SK-N-SH (cell line): ENCODE measurements around the gene PBX1. TPM values are rescaled to one million over a fixed set of nuclear protein-coding genes. Genes with fewer than 3 reads are reported as not detected.

ENCODE experiments used
- CTCF ChIA-PET: fragments of 300-600, 350-600 bp; formaldehyde crosslinking; extraction: SDS; loops from one replicate; lab custom pipeline; 2021; lab: Yijun Ruan, JAX
- POLR2A ChIA-PET: fragments of 350-600 bp; sonication (Branson Sonifier 250); formaldehyde crosslinking; extraction: SDS; loops from one replicate; lab custom pipeline; 2020; ENCODE audit warnings: antibody characterized with exemption, inconsistent platforms; lab: Yijun Ruan, JAX
- DNase-seq: peaks from one replicate; pipeline ENCODE4 v3.0.0; 2012
- H2AFZ ChIP-seq: fragments of 200-600 bp; sonication (generic); 2 replicates; pipeline ENCODE4 v1.8.1; 2016; ENCODE audit warnings: antibody characterized with exemption, mild to moderate bottlenecking, low read depth
- H3F3A ChIP-seq: fragments of 200-600 bp; sonication (generic); replicated peaks from 2 replicates; pipeline ENCODE3; 2016; ENCODE audit warnings: antibody characterized with exemption, mild to moderate bottlenecking; ENCODE audit not compliant: insufficient read depth
- H3K27ac ChIP-seq, 2 experiments: fragments of 200-500 bp in 1 of 2; fragments of 200-600 bp in 1 of 2; sonication (Bioruptor generic) in 1 of 2; sonication (generic), shearing (Covaris generic) in 1 of 2; 2 replicates each; pipeline versions ENCODE4 v1.5.1 to v1.6.1; 2014 to 2016; ENCODE audit warnings: low read depth in 2 of 2, inconsistent platforms in 1 of 2, low read length in 1 of 2, mild to moderate bottlenecking in 1 of 2, mixed read lengths in 1 of 2
- H3K27me3 ChIP-seq: fragments of 200-600 bp; sonication (generic), shearing (Covaris generic); 2 replicates; pipeline ENCODE4 v1.6.1; 2016; ENCODE audit warnings: mixed run types; ENCODE audit not compliant: insufficient read depth
- H3K36me3 ChIP-seq, 2 experiments: fragments of 200-500 bp in 1 of 2; fragments of 200-600 bp in 1 of 2; sonication (Bioruptor generic) in 1 of 2; sonication (generic) in 1 of 2; replicated peaks in 1 of 2; 2 replicates each; pipeline versions ENCODE3 to v1.5.1; 2014 to 2016; ENCODE audit warnings: low read length in 1 of 2, mild to moderate bottlenecking in 1 of 2; ENCODE audit not compliant: insufficient read depth in 2 of 2, control insufficient read depth in 1 of 2
- H3K4me1 ChIP-seq, 2 experiments: fragments of 200-500 bp in 1 of 2; fragments of 200-600 bp in 1 of 2; sonication (Bioruptor generic) in 1 of 2; sonication (generic), shearing (Covaris generic) in 1 of 2; 2 replicates each; pipeline versions ENCODE4 v1.5.1 to v1.6.1; 2014 to 2016; ENCODE audit warnings: low read depth in 1 of 2, low read length in 1 of 2, mixed run types in 1 of 2; ENCODE audit not compliant: insufficient read depth in 2 of 2, control insufficient read depth in 1 of 2
- H3K4me2 ChIP-seq: fragments of 200-600 bp; sonication (generic), shearing (Covaris generic); 2 replicates; pipeline ENCODE4 v1.6.1; 2017; ENCODE audit warnings: mixed run types
- H3K4me3 ChIP-seq, 2 experiments: fragments of 200-500 bp in 1 of 2; fragments of 200-600 bp in 1 of 2; sonication (Bioruptor generic) in 1 of 2; sonication (generic), shearing (Covaris generic) in 1 of 2; 2 replicates each; pipeline versions ENCODE4 v1.5.1 to v1.8.1; 2014 to 2016; ENCODE audit warnings: low read depth in 2 of 2, inconsistent platforms in 1 of 2, low read length in 1 of 2, mild to moderate bottlenecking in 1 of 2, mixed read lengths in 1 of 2, moderate library complexity in 1 of 2
- H3K79me2 ChIP-seq: fragments of 200-600 bp; sonication (generic); 2 replicates; pipeline ENCODE4 v1.8.1; 2017; ENCODE audit warnings: mild to moderate bottlenecking; ENCODE audit not compliant: insufficient read depth
- H3K9ac ChIP-seq: fragments of 200-600 bp; sonication (generic); 2 replicates; pipeline ENCODE4 v1.6.1; 2017; ENCODE audit warnings: mixed run types
- H3K9me2 ChIP-seq: fragments of 200-600 bp; sonication (generic); 2 replicates; pipeline ENCODE4 v1.6.1; 2017; ENCODE audit warnings: mixed run types
- H3K9me3 ChIP-seq: fragments of 200-600 bp; sonication (generic); 2 replicates; pipeline ENCODE4 v1.6.1; 2017; ENCODE audit warnings: mixed run types, mild to moderate bottlenecking, moderate library complexity
- H4K20me1 ChIP-seq: fragments of 200-600 bp; sonication (generic); 2 replicates; pipeline ENCODE4 v1.6.1; 2017; ENCODE audit warnings: mild to moderate bottlenecking, mixed run types; ENCODE audit not compliant: insufficient read depth
- CHD2 ChIP-seq: fragments of 150-350 bp; IDR thresholded peaks from 2 replicates; pipeline ENCODE4 v1.6.1; 2018; ENCODE audit warnings: low read length; ENCODE audit not compliant: partially characterized antibody
- ELF1 ChIP-seq: IDR thresholded peaks from 2 replicates; pipeline ENCODE4 v1.4.0; 2012
- FOSL2 ChIP-seq: IDR thresholded peaks from 2 replicates; pipeline ENCODE4 v1.4.0; 2012; ENCODE audit warnings: low read depth, mild to moderate bottlenecking, moderate library complexity, borderline replicate concordance
- FOXM1 ChIP-seq: IDR thresholded peaks from 2 replicates; pipeline ENCODE4 v1.4.0; 2012; ENCODE audit warnings: low read depth, mild to moderate bottlenecking
- GABPA ChIP-seq: IDR thresholded peaks from 2 replicates; pipeline ENCODE4 v1.4.0; 2012; ENCODE audit warnings: low read depth, mild to moderate bottlenecking
- MEF2A ChIP-seq: IDR thresholded peaks from 2 replicates; pipeline ENCODE4 v1.4.0; 2012; ENCODE audit warnings: low read depth, borderline replicate concordance
- POLR2AphosphoS5 ChIP-seq: IDR thresholded peaks from 2 replicates; pipeline ENCODE4 v1.6.1; 2012; ENCODE audit warnings: low read depth, low read length
- RAD21 ChIP-seq: IDR thresholded peaks from 2 replicates; pipeline ENCODE4 v1.6.1; 2012; ENCODE audit warnings: mild to moderate bottlenecking, low read length
- RCOR1 ChIP-seq: fragments of 150-350 bp; IDR thresholded peaks from 2 replicates; pipeline ENCODE4 v1.6.1; 2017; ENCODE audit warnings: antibody characterized with exemption, low read length
- RXRA ChIP-seq: IDR thresholded peaks from 2 replicates; pipeline ENCODE4 v1.4.0; 2012; ENCODE audit warnings: low read depth, mild to moderate bottlenecking, borderline replicate concordance
- TCF12 ChIP-seq: IDR thresholded peaks from 2 replicates; pipeline ENCODE4 v1.4.0; 2012
- YY1 ChIP-seq: IDR thresholded peaks from 2 replicates; pipeline ENCODE4 v1.4.0; 2012; ENCODE audit warnings: low read depth, mild to moderate bottlenecking
- WGBS: methylation state at CpG from one replicate; pipeline ENCODE4 v1.1.6; 2017; ENCODE audit warnings: low lambda C conversion rate; 5-methylcytosine and 5-hydroxymethylcytosine counted together
- polyA plus RNA-seq, 3 experiments: library from polyadenylated mRNA; depleted of rRNA; stranded (reverse); fragments of >200 nt; gene quantifications; 2 replicates each; pipeline ENCODE4 v1.2.3, GENCODE V29; 2012
- TF ChIP-seq, protein P1 (sequence below): fragments of 150-350 bp; IDR thresholded peaks from 2 replicates; pipeline ENCODE4 v1.6.1; 2016; ENCODE audit warnings: mild to moderate bottlenecking, low read depth, low read length

PBX1 gene
- polyA plus RNA-seq, 1 of the 3 experiments (the other 2 are of a cell fraction), result 27.0 TPM

GRCh38 chr1:164658864-164659263, 99.9 kb downstream of the PBX1 start:
- Histone ChIP-seq H3K4me1 (no peaks in the 10 kb centered on the region; a peak in 3 of 4 replicates), H4K20me1 (no peaks in the 10 kb centered on the region), H3K9me3 (no peaks in the 10 kb centered on the region), H2AFZ (no peak overlapping the region), H3K4me2 (no peak overlapping the region), H3K27me3 (no peaks in the 10 kb centered on the region), H3K9ac (no peak overlapping the region), H3K27ac (no peak overlapping the region; a peak in 1 of 4 replicates), H3F3A (no peaks in the 10 kb centered on the region), H3K4me3 (no peak overlapping the region), H3K36me3 (no peaks in the 10 kb centered on the region), H3K79me2 (no peaks in the 10 kb centered on the region), H3K9me2 (no peaks in the 10 kb centered on the region)
- WGBS, result 69% methylated on average over 3 of the region's 3 CpGs
- TF ChIP-seq YY1 (no peak), POLR2AphosphoS5 (no peak), GABPA (no peak), TCF12 (no peak), RXRA (no peak), MEF2A (no peak), FOXM1 (no peak), FOSL2 (no peak), ELF1 (no peak)
- no peak for DNase-seq
- ChIA-PET POLR2A (no interaction called here), CTCF (interaction anchor here (0.7 to 1.7 kb wide), 3 partner anchors 13 to 223 kb away, joined by 3 to 7 read pairs (median 5); no protein-coding TSS in a partner anchor)

DNA sequence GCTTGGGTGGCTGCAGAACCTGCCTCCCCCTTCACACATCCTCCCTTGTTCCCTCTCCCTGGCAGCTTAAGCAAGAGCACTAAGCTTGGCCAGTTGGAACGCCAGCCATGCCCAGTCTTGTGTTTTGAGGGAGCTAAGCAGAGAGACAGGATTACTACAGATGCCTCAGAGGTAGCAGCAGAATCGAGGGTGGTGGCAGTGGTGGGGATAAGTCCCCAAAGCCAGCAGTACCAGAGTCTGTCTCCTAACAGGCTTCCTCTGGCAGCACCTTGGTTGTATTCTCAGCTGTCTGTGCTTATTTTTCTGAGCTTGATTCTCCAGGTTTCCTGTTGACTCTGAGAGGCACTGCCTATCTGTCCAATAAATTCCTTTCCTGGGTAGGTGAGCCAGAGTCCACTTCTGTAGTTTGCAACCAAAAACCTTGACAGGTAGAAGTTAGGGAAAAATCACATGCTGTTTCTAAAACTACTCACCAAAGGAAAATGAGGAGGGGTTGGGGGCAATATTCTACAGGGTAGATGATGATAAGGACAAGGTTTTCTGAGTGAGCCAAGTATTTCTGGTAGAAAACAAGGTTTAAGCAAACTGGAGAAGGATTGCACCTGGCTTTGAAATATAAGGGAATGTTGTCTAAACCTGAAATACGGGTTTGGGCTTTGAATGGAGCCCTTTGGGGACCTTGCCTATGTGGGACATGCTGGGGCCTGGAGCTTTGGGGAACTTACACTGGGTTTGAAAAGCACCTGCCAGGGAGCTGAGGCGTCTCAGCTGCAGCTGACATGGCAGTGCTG, 100.8 kb downstream of the PBX1 start:
- 82% methylated on average over 3 of the region's 4 CpGs for WGBS
- CTCF ChIA-PET, result interaction anchor here (0.6 to 1.9 kb wide), 5 partner anchors 12 to 224 kb away, joined by 3 to 5 read pairs (median 4); no protein-coding TSS in a partner anchor

More for the DNA sequence above, 100.8 kb downstream of the PBX1 start:
- DNase-seq, result no peak
- Histone ChIP-seq H3K4me2 (no peak overlapping the region), H3K4me1 (no peaks in the 10 kb centered on the region; a peak in 3 of 4 replicates), H3K9me2 (no peaks in the 10 kb centered on the region), H4K20me1 (no peaks in the 10 kb centered on the region), H3K27ac (no peak overlapping the region; a peak in 1 of 4 replicates), H3K36me3 (no peaks in the 10 kb centered on the region), H3K4me3 (no peak overlapping the region)
- POLR2A ChIA-PET, result no interaction called here
- TF ChIP-seq, protein P1, sequence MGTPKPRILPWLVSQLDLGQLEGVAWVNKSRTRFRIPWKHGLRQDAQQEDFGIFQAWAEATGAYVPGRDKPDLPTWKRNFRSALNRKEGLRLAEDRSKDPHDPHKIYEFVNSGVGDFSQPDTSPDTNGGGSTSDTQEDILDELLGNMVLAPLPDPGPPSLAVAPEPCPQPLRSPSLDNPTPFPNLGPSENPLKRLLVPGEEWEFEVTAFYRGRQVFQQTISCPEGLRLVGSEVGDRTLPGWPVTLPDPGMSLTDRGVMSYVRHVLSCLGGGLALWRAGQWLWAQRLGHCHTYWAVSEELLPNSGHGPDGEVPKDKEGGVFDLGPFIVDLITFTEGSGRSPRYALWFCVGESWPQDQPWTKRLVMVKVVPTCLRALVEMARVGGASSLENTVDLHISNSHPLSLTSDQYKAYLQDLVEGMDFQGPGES, result no peak
- no peak for TF ChIP-seq RCOR1
- no peak for TF ChIP-seq CHD2
- TF ChIP-seq RAD21, result no peak
- TF ChIP-seq POLR2AphosphoS5, result no peak
- TF ChIP-seq, all 33 proteins: peak for 0
- Histone ChIP-seq H3F3A (no peaks in the 10 kb centered on the region), H3K9ac (no peak overlapping the region), H3K9me3 (no peaks in the 10 kb centered on the region), H3K27me3 (no peaks in the 10 kb centered on the region), H2AFZ (no peak overlapping the region), H3K79me2 (no peaks in the 10 kb centered on the region)
